IPS DF 19.7 (cell line): ENCODE measurements around the gene MTA2.
"Not testable (repeated sequence)": the region's sequence is repeated elsewhere in the genome, so short reads cannot be mapped to it uniquely, and the experiment has no call there.

Experiments
- DNase-seq: peaks from one replicate; pipeline ENCODE4 v3.0.0-alpha.2; 2013; ENCODE audit warnings: low read depth, low spot score

Gene MTA2

DNA sequence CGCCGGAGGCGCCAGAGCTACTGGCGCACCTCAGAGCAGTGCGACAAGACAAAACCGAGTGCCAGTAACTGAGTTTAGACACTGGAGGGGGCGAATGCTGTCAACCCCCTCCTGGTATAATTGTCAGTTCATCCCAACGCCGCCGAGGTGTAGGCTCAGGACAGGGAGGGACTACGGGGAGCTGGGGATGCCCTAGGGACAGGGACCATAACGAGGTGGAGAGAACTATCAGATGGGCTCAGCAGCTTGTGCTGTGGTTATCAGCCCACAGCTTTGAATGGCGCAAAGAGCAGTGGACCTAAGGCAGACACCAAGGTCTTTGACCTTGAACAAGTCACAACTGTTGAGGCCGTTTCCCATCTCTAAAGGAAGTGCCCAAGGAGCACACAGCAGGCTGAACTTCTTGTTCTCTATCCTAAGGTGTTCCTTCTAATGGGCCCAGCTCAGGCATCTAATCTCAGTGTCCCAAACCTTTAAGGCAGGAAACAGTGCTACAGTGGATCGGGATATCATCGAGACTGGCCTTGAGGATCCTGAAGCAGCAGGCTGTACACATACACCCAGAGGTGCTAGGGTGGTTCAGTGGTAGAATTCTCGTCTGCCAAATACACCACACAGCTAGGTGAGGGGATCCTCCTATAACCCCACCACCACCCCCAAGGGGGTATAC, 9.4 kb downstream of the MTA2 start:
- DNase-seq, result no peak

DNA sequence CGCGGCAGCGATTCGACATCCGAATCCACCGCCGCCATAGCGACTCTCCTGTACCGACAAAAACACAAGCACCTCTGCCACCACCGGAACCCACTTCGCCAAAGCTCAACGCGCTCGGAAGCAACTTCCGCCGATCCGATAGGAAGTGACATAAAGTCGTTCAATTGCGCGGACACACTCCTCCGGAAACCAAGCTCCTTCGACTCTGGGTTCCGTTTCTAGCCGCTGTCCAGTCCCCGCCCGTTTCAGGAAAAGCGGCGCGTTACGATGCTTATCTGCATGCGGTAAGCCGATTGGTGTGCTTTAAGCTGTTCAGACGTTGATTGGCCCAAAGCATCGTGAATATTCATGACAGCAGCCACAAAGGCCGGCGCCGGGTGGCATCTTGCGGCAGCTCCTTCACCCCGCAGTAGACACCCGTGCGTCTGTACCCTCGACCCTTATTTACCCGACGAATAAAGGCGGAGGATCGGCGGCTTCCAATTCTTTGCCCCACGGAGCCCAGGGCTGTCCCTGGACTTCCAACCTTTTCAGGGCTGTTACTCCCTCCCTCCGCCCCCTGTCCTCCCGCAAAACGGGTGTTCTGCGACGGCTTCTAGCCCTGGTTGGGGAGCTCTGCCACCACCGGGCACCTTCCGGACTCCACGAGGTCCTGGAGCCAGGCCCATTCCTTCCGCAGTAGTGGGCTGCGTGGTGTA, 10.1 kb downstream of the MTA2 start, which contains the start of gene TUT1:
Gene TUT1, minus strand, starts transcription at position 76 of the 698 bp plus-strand sequence. Its CDS starts 38 bp downstream, at position 38.
- DNase-seq, result peak; percentile 99

DNA sequence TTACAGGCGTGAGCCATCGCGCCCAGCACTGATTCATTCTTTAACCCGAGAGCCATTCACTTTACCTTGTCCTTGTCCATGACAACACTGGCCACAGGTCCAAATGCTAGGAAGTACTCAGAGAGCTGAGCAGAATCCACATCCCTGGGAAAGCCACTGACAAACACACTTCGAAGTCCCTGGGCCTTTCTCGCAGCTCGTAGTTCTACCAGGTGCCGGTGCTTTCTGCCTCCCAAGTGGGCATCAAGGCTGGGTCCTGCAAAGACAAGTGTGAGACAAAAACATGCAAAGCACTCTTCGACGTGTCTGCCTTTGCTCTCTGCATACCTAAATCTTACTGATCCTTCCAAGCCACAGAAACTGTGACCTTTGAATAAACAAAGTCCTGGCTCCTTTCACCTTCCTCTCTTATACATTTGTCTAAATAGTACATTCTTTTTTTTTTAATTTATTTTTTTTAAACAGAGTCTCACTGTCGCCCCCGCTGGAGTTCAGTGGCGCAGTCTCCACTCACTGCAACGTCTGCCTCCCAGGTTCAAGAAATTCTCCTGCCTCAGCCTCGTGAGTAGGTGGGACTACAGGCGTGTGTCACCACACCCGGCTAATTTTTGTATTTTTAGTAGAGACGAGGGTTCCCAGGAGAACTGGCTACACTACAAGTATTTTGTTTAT, 12.6 kb downstream of the MTA2 start:
- no peak for DNase-seq

DNA sequence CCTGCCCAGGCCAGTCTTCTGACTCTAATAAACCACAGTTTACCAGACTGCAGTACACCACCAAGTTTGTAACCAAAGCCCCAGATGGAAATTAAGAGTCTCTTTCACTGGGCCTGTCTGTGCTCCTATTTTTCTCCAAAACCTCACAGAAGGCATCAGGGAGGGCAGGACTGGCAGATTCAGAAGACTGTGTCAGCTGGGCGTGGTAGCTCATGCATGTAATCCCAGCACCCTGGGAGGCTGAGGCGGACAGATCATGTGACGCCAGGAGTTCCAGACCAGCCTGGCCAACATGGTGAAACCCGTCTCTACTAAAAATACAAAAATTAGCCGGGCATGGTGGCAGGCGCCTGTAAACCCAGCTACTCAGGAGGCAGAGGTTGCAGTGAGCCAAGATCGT, 16.3 kb downstream of the MTA2 start:
- not testable (repeated sequence) for DNase-seq

DNA sequence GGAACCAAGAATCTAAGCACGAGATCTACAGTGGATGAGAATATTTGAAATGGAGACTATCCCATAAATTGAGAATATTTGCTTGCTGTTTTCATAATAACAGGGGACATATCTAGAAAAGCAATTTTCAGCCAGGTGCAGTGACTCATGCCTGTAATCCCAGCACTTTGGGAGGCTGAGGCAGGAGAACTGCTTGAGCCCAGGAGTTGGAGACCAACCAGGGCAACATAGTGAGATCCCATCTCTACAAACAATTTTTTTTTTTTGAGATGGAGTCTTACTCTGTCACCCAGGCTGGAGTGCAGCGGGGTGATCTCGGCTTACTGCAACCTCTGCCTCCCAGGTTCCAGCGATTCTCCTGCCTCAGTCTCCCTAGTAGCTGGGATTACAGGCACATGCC, 19.9 kb downstream of the MTA2 start:
- not testable (repeated sequence) for DNase-seq

DNA sequence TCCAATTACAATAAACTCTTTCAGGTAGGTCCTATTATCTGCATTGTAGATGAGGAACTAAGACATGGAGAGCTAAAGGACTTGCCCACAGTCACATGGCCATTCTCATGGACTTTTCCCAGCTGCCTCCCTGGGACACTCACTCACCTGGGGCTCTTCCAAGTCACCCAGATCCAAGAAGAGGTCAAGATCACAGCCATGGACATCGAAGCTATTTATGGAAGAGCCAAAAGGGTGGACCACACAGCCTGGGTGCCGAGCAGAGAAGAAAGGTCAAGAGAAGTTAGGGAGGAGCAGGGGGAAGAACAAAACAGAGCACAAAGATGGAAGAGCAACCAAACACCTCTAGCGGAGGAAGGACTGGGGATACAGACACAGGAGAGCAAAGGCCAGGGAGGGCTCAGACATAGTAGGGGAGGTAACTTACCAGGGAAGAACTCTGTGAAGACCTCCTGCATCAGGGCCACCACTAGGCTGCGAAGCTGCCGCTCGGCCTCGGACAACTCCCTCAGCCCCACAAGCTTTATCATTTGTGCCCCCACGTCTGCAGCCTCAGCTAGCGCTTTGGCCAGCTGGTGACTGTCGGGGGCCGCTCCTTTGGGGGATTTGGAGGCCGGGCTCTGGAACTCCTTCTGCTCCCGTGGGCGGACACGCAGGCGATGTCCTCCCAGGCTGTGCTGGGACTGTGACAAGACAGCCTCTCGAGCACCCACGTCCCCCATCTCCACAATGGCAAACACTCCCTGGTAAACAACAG, 20.5 kb downstream of the MTA2 start:
- no peak for DNase-seq

DNA sequence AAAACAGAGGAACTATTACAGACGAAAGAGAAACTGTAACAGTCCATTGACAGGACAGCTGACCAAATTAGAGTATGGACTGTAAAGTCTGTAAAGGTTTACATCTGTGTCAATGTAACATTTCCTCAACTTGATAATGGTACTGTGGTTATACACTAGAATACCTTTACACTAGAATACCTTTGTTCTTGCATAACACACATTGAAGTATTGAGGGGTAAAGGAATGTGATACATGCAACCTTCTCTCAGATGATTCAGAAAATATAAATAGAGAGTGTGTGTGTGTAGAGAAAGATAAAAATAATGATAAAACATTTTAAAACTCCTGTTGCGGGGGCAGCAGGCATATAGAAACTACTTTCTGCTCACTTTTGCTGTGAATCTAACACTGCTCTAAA, 22.4 kb downstream of the MTA2 start:
- DNase-seq, result no peak

DNA sequence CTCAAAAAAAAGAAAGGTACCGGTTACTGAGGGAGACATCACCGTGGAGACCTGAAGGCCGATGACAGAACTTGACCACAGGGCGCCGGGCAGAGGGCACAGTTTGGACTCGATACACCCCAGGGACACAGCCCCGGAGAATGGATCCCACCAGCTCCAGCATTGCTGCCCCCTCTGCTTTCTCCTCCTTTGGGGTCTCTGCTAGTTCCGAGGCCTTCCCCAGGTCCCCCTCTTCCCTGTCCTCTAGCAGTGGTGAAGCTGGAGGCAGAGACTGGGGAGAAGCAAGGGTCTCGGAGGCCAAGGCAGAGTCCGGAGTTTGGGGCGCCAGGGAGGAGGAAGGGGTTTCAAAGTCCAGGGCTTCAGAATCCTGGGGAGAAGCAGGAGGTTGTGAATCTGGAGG, 23.1 kb downstream of the MTA2 start:
- no peak for DNase-seq

DNA sequence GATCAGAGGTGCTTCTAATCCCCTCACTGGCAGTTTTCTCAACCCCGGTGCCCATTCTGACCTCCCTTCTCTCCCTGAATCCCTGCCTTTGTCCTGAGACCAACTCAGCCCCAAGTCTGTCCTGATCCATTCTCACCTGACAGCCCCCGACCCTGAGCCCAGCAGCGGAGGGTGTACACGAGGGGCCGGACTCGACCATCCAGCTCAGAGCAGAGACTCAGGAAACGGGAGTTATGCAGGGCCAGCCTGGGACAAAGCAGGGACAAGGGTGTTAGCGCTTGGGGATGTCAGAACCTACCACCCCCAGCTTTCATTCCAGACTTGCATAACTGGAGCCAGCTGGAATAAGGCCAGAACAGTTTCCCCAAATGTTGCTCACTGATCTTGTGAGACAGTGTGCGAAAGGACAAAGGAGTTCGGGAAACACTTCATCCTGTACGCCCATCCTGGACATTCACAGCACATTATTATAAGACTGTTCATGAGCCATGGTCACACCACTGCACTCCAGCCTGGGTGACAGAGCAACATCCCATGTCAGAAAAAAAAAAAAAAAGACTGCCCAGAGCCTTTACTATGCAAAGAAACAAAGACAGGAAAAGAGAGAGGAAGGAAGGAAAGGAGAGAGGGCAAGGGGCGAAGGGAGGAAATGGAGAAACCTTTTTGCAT, 24.5 kb downstream of the MTA2 start:
- DNase-seq, result no peak

DNA sequence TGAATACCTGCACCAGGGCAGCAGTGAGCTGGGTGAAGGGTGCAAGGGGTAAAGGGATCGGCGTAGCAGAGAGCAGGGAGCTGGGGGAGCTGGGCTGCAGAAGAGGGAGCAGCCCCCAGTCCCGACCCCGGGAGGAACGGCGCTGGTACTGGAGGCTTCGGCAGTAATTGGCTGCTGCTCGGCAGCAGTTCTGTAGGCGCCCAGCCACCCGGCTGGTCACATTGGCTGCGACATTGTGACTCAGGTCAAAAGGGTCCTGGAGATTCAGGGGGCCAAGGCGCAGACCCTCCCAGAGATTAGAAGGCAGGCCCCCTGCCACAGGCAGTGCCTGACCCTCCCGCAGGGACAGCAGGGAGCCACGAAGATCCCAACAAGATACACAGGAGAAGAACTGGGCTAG, 25.8 kb downstream of the MTA2 start:
- no peak for DNase-seq

DNA sequence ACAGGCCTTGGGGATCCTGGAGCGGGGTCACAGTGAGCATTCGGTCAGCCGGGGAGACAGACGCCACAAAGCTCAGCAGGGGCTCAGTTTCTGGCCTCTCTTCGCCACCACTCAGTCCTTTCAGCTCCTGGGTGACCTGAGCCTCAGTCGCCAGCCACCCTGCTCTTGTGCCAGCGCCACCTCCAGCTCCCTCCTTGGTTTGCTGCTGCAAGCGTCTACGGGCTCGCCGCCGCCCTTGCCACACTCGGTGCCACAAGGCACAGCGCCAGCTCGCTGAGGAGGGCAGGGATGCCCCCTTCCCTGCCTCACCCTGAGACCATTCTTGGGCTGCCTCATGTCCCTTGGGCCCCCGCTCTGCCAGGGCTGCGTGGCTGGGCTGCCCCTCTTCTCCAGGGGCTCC, 26.5 kb downstream of the MTA2 start:
- no peak for DNase-seq

DNA sequence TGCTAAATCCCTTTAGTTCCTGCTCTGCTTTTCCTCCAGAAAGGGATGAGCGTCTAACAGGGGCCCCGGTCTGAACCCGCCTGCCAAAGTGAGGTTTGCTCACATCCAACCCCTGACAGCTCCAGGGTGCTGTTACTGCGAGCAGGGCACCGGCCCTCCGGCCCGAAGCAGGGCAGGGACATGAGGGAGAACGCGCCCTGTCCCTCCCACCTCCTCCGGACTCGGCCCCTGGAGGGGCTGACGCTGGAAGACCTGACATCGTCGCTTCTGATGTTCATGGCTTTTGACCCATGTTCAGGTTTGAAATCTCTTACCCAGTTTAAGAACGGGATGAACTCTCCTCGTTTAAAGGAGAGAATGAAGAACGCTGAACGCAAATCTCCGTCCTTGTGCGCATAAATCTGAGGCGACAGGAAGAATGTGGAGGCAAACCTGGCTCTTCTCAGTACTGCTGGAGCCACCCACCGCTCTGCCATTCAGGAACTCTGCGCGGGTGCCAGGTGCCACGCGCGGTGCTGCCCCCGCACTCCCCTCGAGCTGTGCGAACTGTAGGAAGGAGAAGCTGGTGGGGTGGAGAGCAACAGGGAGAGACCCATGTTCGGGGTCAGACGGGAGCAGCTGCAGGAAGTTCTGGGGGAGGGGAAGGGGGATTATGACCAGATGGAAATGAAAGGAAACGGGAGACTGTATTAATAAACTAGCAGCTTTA, 27.1 kb downstream of the MTA2 start:
- no peak for DNase-seq

DNA sequence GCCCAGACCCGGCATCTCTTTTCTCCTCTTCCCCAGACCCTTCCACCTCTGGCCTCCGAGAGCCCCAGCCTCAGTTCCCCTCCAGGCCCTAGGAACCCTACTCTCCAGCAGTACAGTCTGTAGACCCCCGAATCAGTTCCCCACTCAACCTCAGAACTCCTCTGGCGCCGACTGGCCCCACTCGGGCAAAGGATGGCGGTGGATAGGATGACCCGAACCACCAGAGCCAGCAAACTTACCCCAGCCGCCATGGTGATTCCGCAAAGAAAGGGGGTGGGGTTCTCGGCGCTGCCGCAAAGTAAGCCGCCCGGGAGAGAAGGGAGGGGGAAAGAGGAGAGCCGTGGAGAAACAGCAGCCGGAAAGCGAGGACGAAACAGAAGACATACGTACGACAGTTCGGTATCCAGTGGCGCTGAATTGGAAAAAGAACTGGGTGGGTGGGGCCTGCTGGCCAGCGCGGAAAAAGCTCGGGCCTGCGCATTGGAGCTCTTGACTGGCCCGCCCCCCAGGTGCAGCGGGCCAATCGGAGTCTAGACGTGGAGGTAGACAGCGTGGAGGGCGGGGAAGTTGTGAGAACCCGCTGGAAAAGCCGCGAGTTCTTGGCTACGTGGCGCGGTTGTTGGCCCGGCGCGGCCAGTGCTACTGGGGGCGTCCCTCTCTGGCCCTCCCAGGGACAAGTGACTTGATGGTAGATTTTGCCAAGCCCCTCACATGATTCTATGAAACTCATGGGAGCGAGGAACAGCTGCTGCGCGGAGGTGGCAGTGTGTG, 27.9 kb downstream of the MTA2 start, which contains the start of gene EEF1G:
Gene EEF1G, minus strand, starts transcription at position 300 of the 771 bp plus-strand sequence. Its CDS starts 49 bp downstream, at position 251.
- DNase-seq, result peak; percentile 100

DNA sequence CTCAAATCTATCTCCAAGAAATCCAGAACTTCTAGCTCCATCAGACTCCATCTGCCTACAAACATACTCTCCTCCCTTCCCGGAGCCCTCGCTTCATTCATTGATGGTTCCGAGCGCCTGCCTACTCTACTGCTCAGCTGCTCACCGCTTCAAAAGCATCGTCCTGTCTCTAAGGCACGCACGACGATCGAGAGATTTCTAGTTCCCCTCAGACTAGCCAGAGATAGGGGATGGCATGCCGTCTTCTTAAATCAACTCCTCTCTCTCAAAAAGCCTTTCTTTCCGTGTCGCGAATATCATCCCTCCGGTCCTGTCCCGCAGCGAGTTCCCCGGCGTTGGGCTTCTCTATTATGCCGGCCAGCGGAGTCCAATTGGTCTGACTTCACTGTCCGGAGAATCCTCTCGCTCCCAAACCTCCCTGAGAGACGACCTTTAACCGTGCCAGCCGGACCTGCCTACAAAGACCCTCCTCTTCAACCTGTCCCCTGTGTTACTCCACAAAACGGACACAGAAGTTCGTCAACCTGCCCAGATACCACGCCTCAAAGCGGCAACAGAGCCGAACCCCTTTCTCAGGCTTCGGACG, 28.6 kb downstream of the MTA2 start:
- no peak for DNase-seq

DNA sequence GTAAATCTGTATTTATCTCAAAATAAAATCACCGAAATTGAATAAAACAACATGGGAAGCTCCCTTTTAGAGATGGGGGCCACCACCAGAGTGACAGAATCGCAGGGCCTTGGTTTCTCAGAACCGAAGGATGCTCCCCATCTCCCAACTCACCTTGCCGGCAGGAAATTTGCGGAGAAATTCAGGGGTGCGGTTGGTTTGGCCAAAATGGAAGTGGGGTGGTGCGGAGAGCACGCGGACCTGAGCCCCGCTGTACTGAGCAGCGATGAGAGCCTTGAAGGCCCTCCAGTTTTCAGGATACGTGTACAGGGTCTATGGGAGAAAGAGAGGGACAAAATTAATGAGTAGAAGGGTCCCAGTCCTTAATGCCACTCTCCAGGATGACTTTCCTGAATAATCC, 29.2 kb downstream of the MTA2 start:
- DNase-seq, result no peak

DNA sequence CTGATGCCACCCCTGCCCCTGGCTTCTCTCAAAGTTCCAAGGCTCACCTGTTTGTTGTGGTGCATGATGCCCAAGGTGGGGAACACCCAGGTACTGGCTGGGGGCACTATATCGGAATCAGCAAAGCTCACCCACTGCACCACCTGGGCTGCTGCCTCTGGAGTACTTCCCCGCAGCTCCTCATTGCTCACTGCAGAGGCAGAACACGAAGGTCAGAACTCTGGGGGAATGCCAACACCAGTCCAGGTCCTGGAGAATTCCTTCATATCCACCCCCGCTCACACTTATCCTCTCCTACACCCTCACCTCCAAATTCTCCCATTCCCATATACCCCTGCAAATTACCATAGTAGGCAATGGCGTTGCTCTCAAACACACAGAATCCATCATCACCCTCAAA, 30.2 kb downstream of the MTA2 start:
- DNase-seq, result not testable (repeated sequence)

DNA sequence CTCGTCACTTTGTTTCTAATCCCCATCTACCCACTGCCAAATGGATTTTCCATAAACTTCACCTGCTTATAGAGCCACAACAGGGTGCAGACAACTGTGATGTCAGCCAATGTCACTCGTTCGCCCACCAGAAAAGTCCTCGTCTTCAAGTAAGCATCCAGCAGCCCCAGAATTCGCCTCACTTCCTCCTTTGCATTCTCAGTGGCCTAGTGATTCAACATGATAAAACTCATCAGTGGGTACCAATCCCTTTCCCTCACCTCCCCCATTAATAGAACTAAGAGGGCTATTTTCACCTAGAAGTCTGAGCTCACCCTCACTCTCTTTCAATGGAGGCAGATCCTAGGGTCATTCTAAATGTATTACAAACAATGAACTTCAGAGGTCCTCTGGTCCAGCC, 30.8 kb downstream of the MTA2 start:
- not testable (repeated sequence) for DNase-seq

DNA sequence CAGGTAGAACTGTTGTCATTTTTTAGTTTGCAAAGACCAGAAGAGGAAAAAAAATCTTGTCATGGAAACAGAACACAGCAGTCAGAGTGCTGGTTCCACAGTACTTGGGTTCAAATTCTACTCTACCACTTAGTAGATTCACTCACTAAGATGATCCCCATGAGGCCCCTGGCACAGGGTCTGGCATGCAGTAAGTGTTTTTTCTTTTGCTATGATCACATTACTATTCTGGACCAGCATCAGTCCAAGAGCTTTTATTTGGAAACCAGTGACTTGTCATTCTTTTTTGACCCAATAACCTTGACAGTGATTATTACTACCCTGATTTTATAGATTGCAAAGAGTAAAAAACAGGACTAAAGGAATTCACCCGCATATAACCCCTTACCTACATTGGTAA, 32.1 kb downstream of the MTA2 start:
- DNase-seq, result no peak

DNA sequence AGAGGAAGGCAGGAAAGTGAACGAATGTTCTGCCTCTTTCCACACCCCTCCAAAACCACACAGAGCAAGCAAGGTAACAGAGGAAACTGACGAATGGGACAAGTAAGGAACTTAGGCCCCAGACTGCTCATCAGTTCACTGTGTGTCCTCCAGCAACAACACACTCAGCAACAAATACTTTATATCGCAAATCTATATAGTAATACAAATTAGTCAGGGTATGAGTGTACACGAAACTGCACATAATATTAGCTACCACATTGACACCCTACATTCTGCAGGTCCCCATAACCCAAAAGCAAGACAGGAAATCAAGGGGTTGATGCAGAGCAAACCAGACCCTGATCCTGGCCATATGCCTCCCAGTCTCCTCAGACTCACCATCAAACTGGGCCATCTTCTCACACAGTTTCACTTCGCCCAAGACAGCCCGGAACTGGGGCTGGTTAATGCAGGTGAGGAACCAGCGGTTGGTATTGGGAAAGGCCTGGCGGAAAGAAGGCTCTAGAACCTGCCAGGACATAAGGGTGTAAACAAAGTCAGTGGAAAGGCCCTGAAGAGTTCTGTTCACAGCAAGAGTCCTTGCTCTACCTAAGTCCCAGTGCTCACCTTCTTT, 34.5 kb downstream of the MTA2 start:
- no peak for DNase-seq
